Erythroblast (primary cell): Measurements from ENCODE around the gene MAML2.

Experiments used
- GATA1 ChIP-seq: IDR thresholded peaks from 2 replicates; pipeline ENCODE4 v1.6.1; 2011; ENCODE audit warnings: low read depth, mild to moderate bottlenecking, control low read depth, low read length, moderate library complexity
- POLR2A ChIP-seq: IDR thresholded peaks from 2 replicates; pipeline ENCODE4 v1.6.1; 2011; ENCODE audit warnings: mild to moderate bottlenecking, low read length

- TF ChIP-seq POLR2A (no peak), GATA1 (no peak)
Observed at GRCh38 chr11:96197103-96197502, 145.9 kb downstream of the MAML2 start.
